Stromal cell of bone marrow (primary cell): ENCODE results near the gene PRR35.

ENCODE experiments used
- DNase-seq: peaks from one replicate; pipeline ENCODE4 v3.0.0-alpha.2; 2012; ENCODE audit warnings: low read depth

Gene PRR35

GRCh38 chr16:564690-565418, 4.7 kb downstream of the PRR35 start:
- DNase-seq: no peak

- DNase-seq: no peak
These were observed 5.5 kb downstream of the PRR35 start for GRCh38 chr16:565419-566330.

DNA sequence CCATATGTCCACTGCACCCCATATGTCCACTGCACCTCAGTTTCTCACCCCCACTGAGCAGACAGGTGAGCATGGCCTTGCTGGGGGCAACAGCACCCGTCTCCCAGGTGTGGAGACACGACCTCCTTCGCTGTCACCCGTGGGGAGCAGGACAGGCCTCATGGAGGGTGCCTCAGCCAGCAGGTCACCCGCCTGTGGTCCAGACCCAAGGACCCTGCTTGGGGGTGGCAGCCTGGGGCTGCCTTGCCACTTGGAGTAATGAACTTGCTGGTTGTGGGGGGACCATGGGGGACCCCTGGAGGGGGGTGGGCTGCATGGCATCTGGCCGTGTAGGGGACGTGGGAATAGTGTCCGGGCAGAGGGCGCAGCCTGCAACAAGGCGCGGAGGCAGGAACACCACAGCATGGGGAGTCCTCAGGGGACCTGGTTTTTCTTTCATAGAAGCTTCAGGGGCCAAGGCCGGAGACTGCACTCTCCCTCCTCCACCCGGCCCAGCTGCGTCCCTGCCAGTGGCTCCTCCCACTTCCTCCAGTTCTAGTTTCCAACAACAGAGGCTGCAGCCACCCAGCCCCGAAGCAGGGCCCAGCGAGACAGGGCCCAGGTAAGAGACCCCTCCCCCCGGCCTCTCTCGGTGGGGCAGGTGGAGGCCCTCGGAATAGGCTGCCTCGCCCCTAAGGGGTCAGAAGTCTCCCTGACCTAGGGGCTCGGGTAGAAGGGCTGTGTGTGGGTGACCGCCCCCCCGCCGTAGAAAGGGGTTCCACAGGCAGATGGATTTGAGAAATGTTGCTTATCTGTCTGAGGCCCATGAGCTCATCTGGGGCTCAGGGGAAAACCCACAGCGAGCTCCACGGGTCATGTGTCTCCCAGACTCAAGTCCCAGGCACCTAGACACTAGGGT, 6.5 kb downstream of the PRR35 start, which contains the start of gene NHLRC4:
Gene NHLRC4, plus strand, starts transcription at position 531 of the 898 bp plus-strand sequence. CDS start 1,043 bp downstream, outside the sequence.
- DNase-seq: no peak

- DNase-seq: no peak
These were observed 7.4 kb downstream of the PRR35 start for GRCh38 chr16:567373-568256.

DNA sequence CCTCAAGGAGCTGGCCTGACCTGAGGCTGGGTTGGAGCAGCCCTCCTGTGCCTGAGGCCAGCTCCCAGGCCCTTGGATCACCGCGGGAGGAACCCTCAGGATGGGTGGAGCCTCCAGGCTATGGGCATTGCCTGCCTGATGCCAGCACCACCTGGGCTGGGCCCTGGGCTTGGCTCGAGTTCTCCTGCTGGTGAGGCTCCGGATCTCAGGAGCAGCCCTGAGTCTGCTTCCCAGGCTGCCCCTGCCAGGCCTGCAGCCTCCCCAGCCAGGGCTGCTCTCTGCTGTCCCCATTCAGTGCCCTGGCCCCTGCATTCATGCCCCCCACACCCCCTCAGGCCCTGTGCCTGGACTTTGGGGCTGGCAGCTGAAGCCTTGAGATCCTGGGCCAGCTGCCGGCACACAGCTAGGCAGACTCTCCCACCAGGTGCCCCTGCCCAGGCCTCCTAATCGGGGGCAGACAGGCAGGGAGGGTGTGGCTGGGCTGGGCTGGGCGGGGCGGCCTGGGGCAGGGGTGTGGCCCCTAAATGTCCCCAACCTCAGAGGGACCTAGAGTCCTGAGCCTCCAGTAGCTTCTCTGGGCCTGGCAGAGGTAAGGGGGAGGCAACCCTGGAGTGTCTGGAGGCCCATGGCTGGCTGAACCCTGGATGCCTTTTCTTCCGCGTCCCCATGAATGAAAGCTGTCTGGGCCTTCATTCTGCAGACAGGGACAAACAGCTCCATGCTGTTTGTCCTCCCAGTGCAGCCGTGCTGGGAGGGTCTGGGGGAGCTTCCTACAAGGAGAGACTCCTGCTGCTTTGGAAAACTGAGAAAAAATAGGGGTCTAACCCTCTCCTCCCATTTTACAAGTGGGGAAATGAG, 8.4 kb downstream of the PRR35 start:
- no peak for DNase-seq

DNA sequence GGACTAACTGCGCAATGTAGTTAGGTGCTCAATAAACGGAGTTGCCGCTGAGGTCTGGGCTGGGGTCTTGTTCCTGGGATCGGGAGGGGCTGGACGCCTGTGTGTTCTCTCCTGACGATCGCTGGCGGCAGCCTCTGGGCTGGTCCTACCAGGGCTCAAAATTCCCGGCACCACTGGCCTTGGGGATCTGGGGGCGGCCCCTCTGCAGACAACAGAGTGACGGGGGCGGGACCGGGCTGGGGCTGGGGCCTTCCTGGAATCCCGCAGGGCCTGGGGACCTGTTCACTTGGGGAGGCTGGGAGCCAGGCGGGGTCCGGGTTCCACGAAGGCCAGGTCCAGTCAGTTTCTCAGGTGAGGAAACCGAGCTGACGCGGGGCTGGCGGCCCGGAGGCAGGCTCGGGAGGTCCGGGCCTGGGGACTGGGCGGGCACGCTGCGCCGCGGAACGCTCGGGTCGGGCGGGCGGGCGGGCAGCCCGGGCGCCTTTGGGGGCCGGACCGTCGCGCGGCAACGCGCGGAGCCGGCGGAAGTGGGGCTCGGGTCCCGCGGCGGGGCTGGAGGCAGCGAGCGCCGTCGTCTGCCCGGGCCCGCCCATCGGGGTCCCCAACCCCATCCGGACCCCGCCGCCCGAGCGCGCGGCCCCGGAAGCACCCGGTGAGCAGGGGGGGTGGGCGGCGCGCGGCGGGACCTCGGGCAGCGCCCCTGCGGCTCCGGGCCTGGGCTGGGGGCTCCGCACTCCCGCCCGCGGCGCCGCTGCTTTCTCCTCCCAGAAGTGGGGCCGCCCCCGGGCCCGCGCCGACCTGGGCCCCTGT, 9.5 kb downstream of the PRR35 start, which contains the start of gene PIGQ:
Gene PIGQ, plus strand, starts transcription at position 524 of the 810 bp plus-strand sequence. CDS start 4,107 bp downstream, outside the sequence.
- DNase-seq: no peak

- no peak for DNase-seq
These were observed 12.9 kb downstream of the PRR35 start for GRCh38 chr16:572865-573650.

- DNase-seq: no peak
These were observed 14.0 kb downstream of the PRR35 start for GRCh38 chr16:574021-574760.

DNA sequence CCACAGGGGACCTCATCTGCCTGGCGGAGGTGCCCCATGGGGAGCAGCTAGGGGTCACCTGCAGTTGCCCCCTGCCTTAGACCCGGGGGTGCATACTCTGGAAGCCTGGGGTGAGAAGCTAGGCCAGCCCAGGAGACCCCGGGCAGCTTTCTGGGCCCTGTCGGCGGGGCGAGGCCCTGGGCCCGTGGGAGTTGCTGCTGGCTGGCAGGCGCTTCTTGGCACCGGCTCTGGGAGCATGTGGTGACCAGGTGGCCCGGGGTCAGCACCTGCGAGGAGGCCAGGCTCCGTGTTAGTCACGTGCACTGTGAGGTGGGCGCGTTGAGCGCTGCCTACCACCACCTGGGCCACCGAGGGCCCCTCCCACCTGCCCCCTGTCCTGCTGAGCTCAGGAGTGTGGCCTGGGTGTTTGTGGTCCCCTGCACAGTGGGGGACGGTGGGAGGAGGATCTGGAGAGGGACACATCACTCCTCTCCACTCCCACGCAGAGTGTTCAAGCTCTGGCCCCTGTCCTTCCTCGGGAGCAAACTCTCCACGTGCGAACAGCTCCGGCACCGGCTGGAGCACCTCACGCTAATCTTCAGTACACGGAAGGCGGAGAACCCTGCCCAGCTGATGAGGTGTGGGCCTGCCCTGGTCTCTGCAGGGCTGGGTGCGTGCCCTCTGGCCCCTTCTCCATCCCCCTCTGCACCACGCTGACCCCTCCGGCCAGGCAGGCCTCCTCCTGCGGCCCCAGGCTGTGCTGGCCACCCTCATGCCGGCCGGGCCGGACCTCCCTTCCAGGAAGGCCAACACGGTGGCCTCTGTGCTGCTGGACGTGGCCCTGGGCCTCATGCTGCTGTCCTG, 15.4 kb downstream of the PRR35 start:
- DNase-seq: no peak

GRCh38 chr16:576197-576822, 16.1 kb downstream of the PRR35 start:
- no peak for DNase-seq

DNA sequence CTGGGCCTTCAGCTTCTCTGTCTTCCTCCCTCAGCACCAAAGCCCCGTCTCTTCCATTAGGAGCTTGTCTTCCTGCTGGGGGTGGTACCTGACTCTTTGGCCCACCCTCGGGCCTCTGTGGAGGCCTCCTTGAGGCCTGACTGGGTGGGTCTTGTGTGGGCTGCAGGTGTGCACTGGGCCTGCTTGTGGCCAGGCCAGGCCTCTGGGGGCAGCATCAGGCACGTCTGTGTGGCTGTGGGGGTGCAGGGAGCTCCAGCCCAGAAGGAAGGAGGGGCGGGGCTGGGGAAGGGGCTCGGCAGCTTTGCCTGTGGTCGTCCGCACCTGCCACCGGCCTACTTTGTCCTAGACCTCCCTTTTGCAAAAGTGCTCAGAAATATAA, 16.6 kb downstream of the PRR35 start:
- no peak for DNase-seq

DNA sequence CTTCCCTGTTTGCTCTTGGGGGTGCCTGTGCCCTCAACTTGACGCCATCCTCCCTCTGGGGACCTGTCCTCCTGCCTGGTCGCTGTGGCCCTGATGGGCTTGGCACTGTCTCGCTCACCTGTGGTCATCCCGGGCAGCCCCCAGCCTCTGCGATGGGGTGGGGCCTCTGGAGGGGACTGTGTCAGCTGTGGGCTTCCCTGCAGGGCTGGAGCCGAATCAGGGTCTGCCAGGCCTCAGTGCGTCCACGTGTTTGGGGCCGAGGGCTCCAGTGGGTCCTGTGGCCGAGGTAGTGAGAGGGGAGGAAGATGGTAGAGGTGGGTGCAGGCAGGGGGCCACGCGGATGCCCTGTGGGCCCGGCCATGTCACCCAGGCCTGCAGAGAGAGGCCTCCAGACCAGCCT, 17.6 kb downstream of the PRR35 start:
- no peak for DNase-seq

GRCh38 chr16:578232-578869, 18.2 kb downstream of the PRR35 start:
- no peak for DNase-seq

GRCh38 chr16:578870-579405, 18.7 kb downstream of the PRR35 start:
- no peak for DNase-seq
